Mucosa of rectum (tissue), 2 donors: Measurements from ENCODE around the gene ZNF547.

Source experiments
- H3K27ac ChIP-seq, 2 donors: one replicate each; pipeline ENCODE4 v1.7.0; 2013; ENCODE audit warnings: inconsistent platforms in 2 of 2, low read depth in 2 of 2, low read length in 2 of 2
- H3K27me3 ChIP-seq, 2 donors: one replicate each; pipeline ENCODE4 v1.7.0; 2013; ENCODE audit warnings: low read length in 2 of 2; ENCODE audit not compliant: control insufficient read depth in 2 of 2, insufficient read depth in 2 of 2
- H3K36me3 ChIP-seq, 2 donors: one replicate each; pipeline ENCODE4 v1.7.0; 2013; ENCODE audit warnings: low read length in 2 of 2; ENCODE audit not compliant: control insufficient read depth in 2 of 2, insufficient read depth in 2 of 2
- H3K4me1 ChIP-seq, 2 donors: one replicate each; pipeline ENCODE4 v1.7.0; 2013; ENCODE audit warnings: low read length in 2 of 2, mild to moderate bottlenecking in 1 of 2; ENCODE audit not compliant: control insufficient read depth in 2 of 2, insufficient read depth in 2 of 2
- H3K4me3 ChIP-seq, 2 donors: one replicate each; pipeline ENCODE4 v1.7.0; 2013; ENCODE audit warnings: low read length in 2 of 2
- H3K9ac ChIP-seq, 2 donors: one replicate each; pipeline ENCODE4 v1.7.0; 2013; ENCODE audit warnings: low read length in 2 of 2, low read depth in 1 of 2, mild to moderate bottlenecking in 1 of 2
- H3K9me3 ChIP-seq, 2 donors: one replicate each; pipeline ENCODE4 v1.7.0; 2013; ENCODE audit warnings: low read length in 2 of 2; ENCODE audit not compliant: control insufficient read depth in 2 of 2
- donor health status: healthy.
- donor health status: Normal muscosa, but diverticular disease.

The ZNF547 gene

DNA sequence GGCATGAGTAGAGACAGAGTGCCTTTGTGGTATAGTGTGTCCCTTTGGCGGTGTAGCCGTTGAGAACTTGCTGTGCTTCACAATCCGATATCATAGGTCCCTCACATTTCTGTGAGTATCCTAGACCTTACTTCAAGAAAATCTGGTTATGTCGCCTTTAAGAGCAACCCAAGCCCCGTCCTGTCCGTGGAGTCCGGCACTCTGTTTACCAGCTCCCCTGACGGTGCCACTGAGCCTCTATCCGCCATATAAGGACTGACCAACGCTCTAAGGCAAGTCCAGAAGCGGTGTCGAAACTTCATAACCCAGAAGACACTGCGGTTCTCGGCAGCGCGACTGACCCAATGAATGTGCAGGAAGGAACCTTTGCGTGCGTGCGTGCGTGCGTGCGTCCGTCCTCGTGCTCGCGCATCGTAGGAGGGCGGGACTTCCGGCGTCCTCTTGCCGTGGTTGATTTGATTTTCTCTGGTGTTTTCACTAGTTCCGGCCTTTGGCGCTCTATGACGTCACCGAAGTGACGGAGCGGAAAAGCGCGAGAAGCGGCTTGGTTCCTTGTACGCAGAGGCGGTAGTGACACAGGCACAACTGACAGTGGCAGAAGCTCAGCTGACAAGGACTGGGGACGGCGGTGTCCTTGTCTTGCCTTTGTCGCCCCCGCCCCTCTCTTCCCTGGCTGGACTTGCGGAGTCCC is at the start of gene ZNF547, which contains the start of gene TRAPPC2B:
Gene ZNF547, plus strand, starts transcription at position 555 of the 691 bp plus-strand sequence. CDS start 5,005 bp downstream, outside the sequence.
Gene TRAPPC2B, plus strand, starts transcription at position 555 of the 691 bp plus-strand sequence. CDS start 1,283 bp downstream, outside the sequence.
- Histone ChIP-seq H3K9me3 (peaks cover 6 to 9% of the 10 kb centered on the region in 2 donors), H3K4me3 (peak within 1 kb of the TSS; percentile 87 to 90), H3K9ac (peak within 1 kb of the TSS; percentile 67 to 68)

DNA sequence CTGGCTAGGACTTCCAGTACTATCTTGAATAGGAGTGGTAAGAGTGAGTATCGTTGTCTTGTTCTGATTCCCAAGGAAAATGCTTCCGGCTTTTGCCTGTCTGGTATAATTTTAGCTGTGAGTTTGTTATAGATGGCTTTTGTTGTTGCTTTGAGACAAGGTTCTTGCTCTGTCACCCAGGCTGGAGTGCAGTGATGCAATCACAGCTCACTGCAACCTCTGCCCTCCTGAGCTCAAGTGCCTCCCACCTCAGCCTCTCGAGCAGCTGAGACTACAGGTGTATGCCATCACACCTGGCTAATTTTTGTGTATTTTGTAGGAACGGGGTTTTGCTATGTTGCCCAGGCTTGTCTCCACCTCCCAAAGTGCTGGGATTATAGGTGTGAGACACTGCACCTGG is 49.2 kb upstream of the ZNF547 start:
- no peaks in the 10 kb centered on the region for H3K36me3 ChIP-seq
- no peaks in the 10 kb centered on the region for H3K27me3 ChIP-seq
- peaks cover 0 to 2% of the 10 kb centered on the region in 2 donors for H3K9me3 ChIP-seq
- no peak overlapping the region for H3K9ac ChIP-seq
- H3K27ac ChIP-seq, result no peak overlapping the region
- H3K4me3 ChIP-seq, result no peak overlapping the region
- H3K4me1 ChIP-seq, result no peaks in the 10 kb centered on the region

More for the DNA sequence above, at the start of gene ZNF547, which contains the start of gene TRAPPC2B:
- Histone ChIP-seq H3K36me3 (peaks cover 0 to 9% of the 10 kb centered on the region in 2 donors), H3K27me3 (no peaks in the 10 kb centered on the region), H3K4me1 (peaks cover 5% of the 10 kb centered on the region in 2 donors), H3K27ac (peak within 1 kb of the TSS; percentile 90)

DNA sequence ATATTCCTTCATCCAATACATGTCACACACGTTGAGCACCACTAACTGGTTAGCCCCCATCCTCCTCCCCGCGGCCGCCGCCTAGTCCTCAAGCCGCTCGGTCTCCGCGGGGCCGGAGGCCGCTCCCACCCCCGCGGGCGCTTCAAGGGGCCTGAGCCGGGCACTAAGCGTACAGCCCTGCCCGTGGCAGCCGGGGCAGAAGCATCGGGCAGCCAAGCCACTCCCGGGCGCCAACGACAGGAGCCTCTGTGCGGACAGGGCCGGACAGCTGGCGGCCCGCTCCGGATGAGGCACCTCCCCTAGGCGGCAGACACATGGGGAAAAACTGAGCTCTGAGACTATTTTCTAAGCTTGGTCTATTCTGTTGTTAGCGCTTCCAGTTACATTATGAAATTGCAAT is 45.8 kb upstream of the ZNF547 start:
- H3K9ac ChIP-seq, result no peak overlapping the region
- H3K27me3 ChIP-seq, result no peaks in the 10 kb centered on the region
- H3K4me1 ChIP-seq, result peaks cover 4 to 14% of the 10 kb centered on the region in 2 donors
- peaks cover 0 to 2% of the 10 kb centered on the region in 2 donors for H3K9me3 ChIP-seq
- H3K36me3 ChIP-seq, result no peaks in the 10 kb centered on the region
- H3K4me3 ChIP-seq, result no peak overlapping the region
- H3K27ac ChIP-seq, result no peak overlapping the region

DNA sequence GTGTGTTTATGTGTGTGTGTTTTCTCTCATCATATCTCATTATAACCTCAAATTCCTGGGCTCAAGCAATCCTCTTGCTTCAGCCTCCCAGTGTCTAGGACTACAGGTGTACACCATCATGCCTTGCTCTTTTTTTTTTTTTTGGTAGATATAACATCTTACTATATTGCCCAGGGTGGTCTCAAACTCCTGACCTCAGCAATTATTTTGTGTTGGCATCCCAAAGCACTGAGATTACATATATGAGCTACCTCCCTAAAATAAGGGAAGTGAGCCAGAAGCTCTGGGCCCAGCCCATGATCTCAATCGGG is 43.5 kb upstream of the ZNF547 start:
- Histone ChIP-seq H3K36me3 (peaks cover 13% of the 10 kb centered on the region in 2 donors), H3K4me1 (peaks cover 4 to 14% of the 10 kb centered on the region in 2 donors), H3K27me3 (no peaks in the 10 kb centered on the region), H3K9me3 (peaks cover 4 to 5% of the 10 kb centered on the region in 2 donors), H3K4me3 (peak overlapping the region; percentile 88 to 91), H3K9ac (peak overlapping the region; percentile 88 to 95), H3K27ac (peak overlapping the region; percentile 84)

DNA sequence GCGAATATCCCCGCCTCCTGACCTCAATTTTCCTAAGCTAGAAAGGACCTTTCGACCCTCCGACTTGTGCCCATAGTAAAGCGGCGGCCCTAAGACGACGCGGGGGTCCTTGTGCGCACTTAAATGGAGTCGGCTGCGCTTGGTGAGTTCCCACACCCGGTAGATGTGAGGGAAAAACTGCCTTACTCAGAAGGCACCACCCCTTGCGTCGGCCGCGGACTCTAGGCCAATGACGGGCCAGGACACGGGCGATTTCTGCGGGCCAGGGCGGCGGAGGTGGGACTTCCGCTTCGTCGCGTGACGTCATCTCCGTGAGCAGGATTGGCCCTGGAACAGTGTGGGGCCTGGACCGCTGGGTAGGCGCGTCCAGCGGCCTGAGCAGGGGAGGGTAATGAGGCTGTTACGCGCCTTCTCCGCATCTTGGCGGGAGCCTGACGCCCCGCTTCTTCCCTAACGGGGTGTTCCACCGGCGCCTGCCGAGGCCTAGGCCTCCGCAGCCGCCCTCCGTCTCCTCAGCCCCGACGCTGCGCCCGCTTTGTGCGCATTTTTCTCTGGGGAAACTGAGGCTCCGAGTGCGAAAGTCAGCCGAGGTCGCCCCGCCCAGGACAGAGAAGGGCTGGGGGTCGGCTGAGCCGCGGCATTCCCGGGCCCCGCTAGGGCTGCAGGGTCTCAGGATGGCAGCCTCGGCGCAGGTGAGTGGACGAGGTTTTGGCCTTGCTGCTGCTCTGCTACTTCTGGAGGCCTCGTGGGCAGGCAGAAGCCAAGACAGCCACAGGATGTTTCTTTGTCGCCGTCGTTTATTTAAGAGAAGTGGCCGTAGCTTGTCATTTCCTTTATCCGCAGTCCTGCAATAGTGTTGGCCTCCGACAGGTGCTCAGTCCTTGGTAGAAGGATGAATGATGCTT is 42.9 kb upstream of the ZNF547 start, which contains the start of gene ZNF543:
Gene ZNF543, plus strand, starts transcription at position 293 of the 905 bp plus-strand sequence. Its CDS starts 382 bp downstream, at position 675.
- Histone ChIP-seq H3K27me3 (no peaks in the 10 kb centered on the region), H3K4me1 (peaks cover 4 to 14% of the 10 kb centered on the region in 2 donors), H3K9ac (peak within 1 kb of the TSS; percentile 88 to 95), H3K9me3 (peaks cover 4 to 5% of the 10 kb centered on the region in 2 donors), H3K36me3 (peaks cover 19% of the 10 kb centered on the region in 2 donors), H3K27ac (peak within 1 kb of the TSS; percentile 84), H3K4me3 (peak within 1 kb of the TSS; percentile 88 to 91)

DNA sequence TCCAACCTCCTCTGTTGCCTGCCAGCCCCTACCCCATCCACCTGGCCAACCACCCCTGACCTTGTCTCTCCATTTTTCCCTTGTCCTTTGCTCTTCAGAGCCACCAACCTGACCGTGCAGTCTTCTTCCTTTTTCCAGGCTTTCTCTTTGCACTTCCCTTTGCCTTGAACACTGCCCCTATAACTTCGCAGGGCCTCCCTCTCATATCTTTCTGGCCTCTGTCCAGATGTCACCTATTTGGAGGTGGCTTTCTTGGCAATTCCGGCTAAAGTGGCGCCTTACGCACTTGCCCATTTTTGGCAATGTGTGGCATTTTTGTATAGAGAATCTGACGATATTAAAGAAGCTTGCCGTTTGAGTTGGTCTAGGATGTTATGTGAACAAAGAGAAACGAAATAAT is 42.2 kb upstream of the ZNF547 start:
- H3K4me3 ChIP-seq, result peak overlapping the region; percentile 88 to 91
- H3K36me3 ChIP-seq, result peaks cover 23 to 24% of the 10 kb centered on the region in 2 donors
- H3K4me1 ChIP-seq, result peaks cover 4 to 14% of the 10 kb centered on the region in 2 donors
- H3K27me3 ChIP-seq, result no peaks in the 10 kb centered on the region
- no peak overlapping the region for H3K27ac ChIP-seq
- peak overlapping the region; percentile 88 to 95 for H3K9ac ChIP-seq
- peaks cover 4 to 5% of the 10 kb centered on the region in 2 donors for H3K9me3 ChIP-seq

DNA sequence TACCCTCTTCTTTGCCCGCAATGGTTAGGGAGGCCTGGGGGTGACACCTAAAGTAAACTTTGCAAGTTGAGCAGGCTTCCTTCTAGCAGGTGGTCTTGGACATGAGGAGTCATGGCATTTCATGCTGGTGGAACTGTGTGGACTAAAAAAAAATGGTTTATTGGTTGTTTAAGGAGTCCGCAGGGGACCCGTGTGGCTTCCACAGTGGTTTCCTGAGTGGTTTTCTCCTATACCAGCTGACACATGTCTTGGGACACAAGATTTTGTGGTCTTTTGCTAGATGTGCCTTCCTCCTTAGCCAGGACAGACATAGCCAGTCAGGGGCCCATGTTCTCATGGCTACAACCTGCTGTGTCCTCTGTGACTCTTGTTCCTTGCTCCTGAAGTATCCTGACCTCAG is 41.6 kb upstream of the ZNF547 start:
- H3K27me3 ChIP-seq, result no peaks in the 10 kb centered on the region
- peaks cover 28 to 30% of the 10 kb centered on the region in 2 donors for H3K36me3 ChIP-seq
- peaks cover 4 to 14% of the 10 kb centered on the region in 2 donors for H3K4me1 ChIP-seq
- H3K27ac ChIP-seq, result no peak overlapping the region
- peak overlapping the region; percentile 88 to 91 for H3K4me3 ChIP-seq
- no peak overlapping the region for H3K9ac ChIP-seq
- peaks cover 7 to 8% of the 10 kb centered on the region in 2 donors for H3K9me3 ChIP-seq

DNA sequence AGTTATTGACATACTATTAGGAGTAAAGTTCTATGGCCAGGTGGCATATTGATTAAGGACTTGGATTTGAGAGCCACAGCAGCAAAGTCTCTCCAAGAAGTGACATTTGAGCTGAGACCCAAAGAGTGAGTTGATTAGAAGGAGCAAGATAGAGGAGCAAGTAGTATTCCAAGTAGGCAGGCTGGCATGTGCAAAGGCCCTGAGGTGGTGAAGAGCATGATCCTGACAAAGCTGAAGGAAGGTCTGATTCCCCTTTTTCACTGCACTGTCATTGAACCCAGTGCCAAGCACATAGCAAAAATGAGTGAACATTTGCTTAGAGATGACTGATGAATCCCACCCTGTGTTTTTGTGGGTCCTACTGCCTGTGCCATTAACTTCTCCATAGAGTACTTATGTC is 38.4 kb upstream of the ZNF547 start:
- Histone ChIP-seq H3K4me3 (no peak overlapping the region), H3K36me3 (peaks cover 53 to 54% of the 10 kb centered on the region in 2 donors), H3K27ac (no peak overlapping the region), H3K9me3 (peaks cover 19 to 24% of the 10 kb centered on the region in 2 donors), H3K9ac (no peak overlapping the region), H3K27me3 (no peaks in the 10 kb centered on the region), H3K4me1 (peaks cover 4 to 14% of the 10 kb centered on the region in 2 donors)

DNA sequence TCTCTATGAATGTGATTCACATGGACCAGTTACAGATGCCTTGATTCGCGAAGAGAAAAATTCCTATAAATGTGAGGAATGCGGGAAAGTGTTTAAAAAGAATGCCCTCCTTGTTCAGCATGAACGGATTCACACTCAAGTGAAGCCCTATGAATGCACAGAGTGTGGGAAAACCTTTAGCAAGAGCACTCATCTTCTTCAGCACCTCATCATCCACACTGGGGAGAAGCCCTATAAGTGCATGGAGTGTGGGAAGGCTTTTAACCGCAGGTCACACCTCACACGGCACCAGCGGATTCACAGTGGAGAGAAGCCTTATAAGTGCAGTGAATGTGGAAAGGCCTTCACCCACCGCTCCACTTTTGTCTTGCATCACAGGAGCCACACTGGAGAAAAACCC is 35.4 kb upstream of the ZNF547 start:
- no peak overlapping the region for H3K9ac ChIP-seq
- peaks cover 53 to 55% of the 10 kb centered on the region in 2 donors for H3K36me3 ChIP-seq

More for the DNA sequence above, 35.4 kb upstream of the ZNF547 start:
- Histone ChIP-seq H3K27ac (no peak overlapping the region), H3K9me3 (peaks cover 19 to 24% of the 10 kb centered on the region in 2 donors), H3K27me3 (no peaks in the 10 kb centered on the region), H3K4me1 (no peaks in the 10 kb centered on the region), H3K4me3 (no peak overlapping the region)
